ENCODE data around the gene HECW1.

DNA sequence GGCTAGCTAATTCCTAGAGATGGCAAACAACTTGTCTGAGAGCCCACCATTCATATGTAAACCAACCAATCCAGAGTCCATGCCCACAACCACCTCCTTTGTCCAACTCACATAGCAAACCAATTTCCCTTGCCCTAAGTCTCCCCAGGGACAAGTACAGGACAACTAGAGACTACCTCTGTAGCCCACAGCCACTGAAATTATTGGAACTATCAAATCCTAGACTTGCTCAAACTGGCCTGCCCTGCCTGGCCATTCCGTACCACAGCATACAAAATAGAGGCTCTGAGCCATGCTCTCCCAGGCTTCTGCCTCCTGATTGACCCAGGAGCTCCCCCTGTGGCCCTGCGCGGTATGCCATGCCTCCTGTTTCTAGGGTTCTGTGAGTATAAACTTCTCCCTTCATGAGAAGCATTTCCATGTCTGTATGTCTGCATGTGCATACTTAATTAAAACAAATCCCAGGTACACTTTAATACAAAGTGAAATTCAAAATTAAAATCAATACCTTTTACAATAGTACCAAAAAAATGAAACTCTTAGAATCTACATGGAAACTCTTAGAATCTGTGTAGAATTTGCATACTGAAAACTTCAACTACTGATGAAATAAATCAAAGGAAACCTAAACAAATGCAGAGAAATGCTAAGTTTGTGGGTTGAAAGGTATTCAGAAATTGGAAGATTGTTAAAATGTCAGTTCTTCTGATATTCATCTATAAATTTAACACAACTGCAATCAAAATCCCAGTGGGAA lies 4.0 kb upstream of the HECW1 start:
- TF ChIP-seq CREB1 (IDR thresholded peaks at IDR 0.05) (no peak), TCF12 (IDR thresholded peaks at IDR 0.05; ENCODE audit: low read depth, low read length) (no peak), POLR2AphosphoS5 (IDR thresholded peaks at IDR 0.05; ENCODE audit: low read depth, low read length) (no peak), EZH2 (IDR thresholded peaks at IDR 0.05; ENCODE audit: low read depth, low read length, severe bottlenecking) (no peak), TAF1 (IDR thresholded peaks at IDR 0.05; ENCODE audit: low read depth, low read length) (peak; percentile 57)
- TF ChIP-seq, protein P1, sequence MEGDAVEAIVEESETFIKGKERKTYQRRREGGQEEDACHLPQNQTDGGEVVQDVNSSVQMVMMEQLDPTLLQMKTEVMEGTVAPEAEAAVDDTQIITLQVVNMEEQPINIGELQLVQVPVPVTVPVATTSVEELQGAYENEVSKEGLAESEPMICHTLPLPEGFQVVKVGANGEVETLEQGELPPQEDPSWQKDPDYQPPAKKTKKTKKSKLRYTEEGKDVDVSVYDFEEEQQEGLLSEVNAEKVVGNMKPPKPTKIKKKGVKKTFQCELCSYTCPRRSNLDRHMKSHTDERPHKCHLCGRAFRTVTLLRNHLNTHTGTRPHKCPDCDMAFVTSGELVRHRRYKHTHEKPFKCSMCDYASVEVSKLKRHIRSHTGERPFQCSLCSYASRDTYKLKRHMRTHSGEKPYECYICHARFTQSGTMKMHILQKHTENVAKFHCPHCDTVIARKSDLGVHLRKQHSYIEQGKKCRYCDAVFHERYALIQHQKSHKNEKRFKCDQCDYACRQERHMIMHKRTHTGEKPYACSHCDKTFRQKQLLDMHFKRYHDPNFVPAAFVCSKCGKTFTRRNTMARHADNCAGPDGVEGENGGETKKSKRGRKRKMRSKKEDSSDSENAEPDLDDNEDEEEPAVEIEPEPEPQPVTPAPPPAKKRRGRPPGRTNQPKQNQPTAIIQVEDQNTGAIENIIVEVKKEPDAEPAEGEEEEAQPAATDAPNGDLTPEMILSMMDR (IDR thresholded peaks at IDR 0.05; ENCODE audit: control extremely low read depth in 1 of 3, insufficient read depth in 1 of 3, low read depth in 1 of 3, low read length in 3 of 3): peak; percentile 80 to 97 (median 91)

All from H1 (cell line).